Calu3 (cell line): ENCODE measurements around the gene COL21A1. TPM values are rescaled to one million over a fixed set of nuclear protein-coding genes. Genes with fewer than 3 reads are reported as not detected.

Experiments
- BruUV-seq: library from RNA; stranded (reverse); fragments of 400-500 nt; replicated peaks from 2 replicates; lab custom pipeline; 2021; lab: Mats Ljungman, UMichigan
- CTCF ChIA-PET: fragments of 300-600 bp; sonication (Branson Sonifier 250); formaldehyde crosslinking; loops from one replicate; lab custom pipeline; 2022; ENCODE audit warnings: antibody characterized with exemption; lab: Charles Lee
- DNase-seq: peaks from one replicate; pipeline ENCODE4 v3.0.0; 2022
- H3K27ac Mint-ChIP-seq: one replicate; pipeline ENCODE4 v1.8.0; 2022; ENCODE audit warnings: mixed read lengths; ENCODE audit not compliant: unreplicated experiment
- H3K27me3 Mint-ChIP-seq: one replicate; pipeline ENCODE4 v1.8.0; 2022; ENCODE audit warnings: mixed read lengths; ENCODE audit not compliant: unreplicated experiment
- H3K36me3 Mint-ChIP-seq: one replicate; pipeline ENCODE4 v1.8.0; 2022; ENCODE audit warnings: mild to moderate bottlenecking, moderate library complexity, mixed read lengths; ENCODE audit not compliant: insufficient read depth, unreplicated experiment
- H3K4me1 Mint-ChIP-seq: one replicate; pipeline ENCODE4 v1.8.0; 2022; ENCODE audit warnings: mild to moderate bottlenecking, low read depth, mixed read lengths; ENCODE audit not compliant: unreplicated experiment
- H3K4me3 Mint-ChIP-seq: one replicate; pipeline ENCODE4 v1.8.0; 2022; ENCODE audit warnings: mild to moderate bottlenecking, low read depth, moderate library complexity, mixed read lengths; ENCODE audit not compliant: unreplicated experiment
- H3K9me3 Mint-ChIP-seq: one replicate; pipeline ENCODE4 v1.8.0; 2022; ENCODE audit warnings: low read depth, mixed read lengths; ENCODE audit not compliant: unreplicated experiment
- intact Hi-C: fragments of 100-400 bp; cut with micrococcal nuclease; formaldehyde crosslinking; loops from one replicate; pipeline ENCODE4 v1.10.0; 2022; ENCODE audit not compliant: unreplicated experiment
- total RNA-seq: library from RNA; stranded (reverse); gene quantifications from 2 replicates; pipeline ENCODE4 v1.2.3, GENCODE V29; 2022
- TF ChIP-seq, protein P1 (sequence below): fragments of 200-600 bp; IDR thresholded peaks from one replicate; pipeline ENCODE4 v1.8.0; 2022; ENCODE audit warnings: antibody characterized with exemption; ENCODE audit not compliant: unreplicated experiment

The COL21A1 gene
- total RNA-seq, 1 experiment from 2014 or later: 1.8 TPM

DNA sequence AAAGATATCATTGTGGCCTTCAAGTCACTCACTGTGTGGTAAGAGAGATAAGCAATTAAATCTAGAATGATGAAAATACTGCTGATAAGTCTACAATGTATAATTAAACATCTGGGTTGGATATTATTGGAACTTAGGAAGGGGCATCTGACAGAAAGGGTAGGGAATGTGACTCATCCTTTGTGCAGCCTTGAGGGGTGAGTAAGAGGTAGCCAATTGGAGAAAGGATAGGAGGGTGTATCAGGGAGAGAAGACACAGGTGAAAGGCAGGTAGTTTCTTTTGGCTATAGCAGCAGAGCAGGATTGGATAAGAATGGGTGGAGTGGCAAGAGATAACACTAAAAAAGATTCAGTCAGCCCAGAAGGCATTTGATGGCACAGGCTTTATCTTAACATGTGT, 182.0 kb downstream of the COL21A1 start:
- CTCF ChIA-PET: no interaction called here
- no TSS peak for BruUV-seq
- Mint-ChIP-seq H3K36me3 (no peaks in the 10 kb centered on the region), H3K9me3 (no peaks in the 10 kb centered on the region), H3K27ac (no peak overlapping the region), H3K4me1 (peaks cover 10% of the 10 kb centered on the region), H3K4me3 (no peak overlapping the region), H3K27me3 (no peaks in the 10 kb centered on the region)
- no peak for DNase-seq
- intact Hi-C loops: no loop called here
- TF ChIP-seq, protein P1, sequence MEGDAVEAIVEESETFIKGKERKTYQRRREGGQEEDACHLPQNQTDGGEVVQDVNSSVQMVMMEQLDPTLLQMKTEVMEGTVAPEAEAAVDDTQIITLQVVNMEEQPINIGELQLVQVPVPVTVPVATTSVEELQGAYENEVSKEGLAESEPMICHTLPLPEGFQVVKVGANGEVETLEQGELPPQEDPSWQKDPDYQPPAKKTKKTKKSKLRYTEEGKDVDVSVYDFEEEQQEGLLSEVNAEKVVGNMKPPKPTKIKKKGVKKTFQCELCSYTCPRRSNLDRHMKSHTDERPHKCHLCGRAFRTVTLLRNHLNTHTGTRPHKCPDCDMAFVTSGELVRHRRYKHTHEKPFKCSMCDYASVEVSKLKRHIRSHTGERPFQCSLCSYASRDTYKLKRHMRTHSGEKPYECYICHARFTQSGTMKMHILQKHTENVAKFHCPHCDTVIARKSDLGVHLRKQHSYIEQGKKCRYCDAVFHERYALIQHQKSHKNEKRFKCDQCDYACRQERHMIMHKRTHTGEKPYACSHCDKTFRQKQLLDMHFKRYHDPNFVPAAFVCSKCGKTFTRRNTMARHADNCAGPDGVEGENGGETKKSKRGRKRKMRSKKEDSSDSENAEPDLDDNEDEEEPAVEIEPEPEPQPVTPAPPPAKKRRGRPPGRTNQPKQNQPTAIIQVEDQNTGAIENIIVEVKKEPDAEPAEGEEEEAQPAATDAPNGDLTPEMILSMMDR: no peak

DNA sequence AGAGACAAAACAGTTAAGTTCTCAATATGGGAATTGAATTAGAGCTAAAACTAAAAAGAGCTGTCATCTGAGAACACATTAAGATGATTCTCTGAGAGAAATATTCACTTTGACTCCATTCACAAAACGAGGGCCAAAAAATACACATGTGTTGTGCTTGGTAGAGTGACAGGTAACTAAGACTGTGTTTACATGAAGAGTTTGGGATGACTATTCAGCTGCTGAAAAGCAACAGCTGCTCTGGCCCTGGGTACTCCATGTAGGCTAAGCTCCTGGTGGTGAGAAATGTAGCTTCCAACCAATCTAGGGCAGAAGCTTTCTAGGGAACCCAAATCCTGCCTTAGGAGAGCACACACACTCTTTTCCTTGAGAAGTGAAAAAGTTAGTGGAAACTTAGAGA, 184.5 kb downstream of the COL21A1 start:
- Mint-ChIP-seq H3K27me3 (no peaks in the 10 kb centered on the region), H3K36me3 (no peaks in the 10 kb centered on the region), H3K27ac (no peak overlapping the region), H3K4me3 (no peak overlapping the region), H3K4me1 (peaks cover 10% of the 10 kb centered on the region), H3K9me3 (no peaks in the 10 kb centered on the region)
- intact Hi-C loops: no loop called here
- TF ChIP-seq, protein P1: no peak
- DNase-seq: no peak
- CTCF ChIA-PET: no interaction called here
- BruUV-seq: no TSS peak

DNA sequence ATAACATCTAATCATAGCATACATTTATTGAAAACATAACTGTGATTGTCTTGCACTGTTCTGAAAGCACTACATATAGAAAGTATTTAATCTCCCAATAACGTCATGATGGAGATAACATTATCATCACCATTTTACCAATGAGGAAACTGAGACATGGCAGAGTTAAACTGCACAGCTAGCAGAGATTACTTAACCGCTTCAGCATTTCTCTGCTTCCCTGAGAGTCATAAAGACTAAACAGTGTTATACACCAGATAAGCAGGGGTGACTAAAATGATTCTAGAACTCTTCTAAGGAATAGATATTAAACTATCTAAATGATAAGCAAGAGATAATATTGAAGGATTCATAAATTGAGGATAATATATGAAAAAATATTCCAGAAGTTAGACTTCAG, 188.7 kb downstream of the COL21A1 start:
- no peaks in the 10 kb centered on the region for H3K36me3 Mint-ChIP-seq
- TF ChIP-seq, protein P1: no peak
- intact Hi-C loops: no loop called here
- H3K4me1 Mint-ChIP-seq: no peaks in the 10 kb centered on the region
- CTCF ChIA-PET: no interaction called here
- H3K27me3 Mint-ChIP-seq: no peaks in the 10 kb centered on the region
- DNase-seq: no peak
- H3K9me3 Mint-ChIP-seq: no peaks in the 10 kb centered on the region
- H3K4me3 Mint-ChIP-seq: no peak overlapping the region
- BruUV-seq: no TSS peak
- H3K27ac Mint-ChIP-seq: no peak overlapping the region

DNA sequence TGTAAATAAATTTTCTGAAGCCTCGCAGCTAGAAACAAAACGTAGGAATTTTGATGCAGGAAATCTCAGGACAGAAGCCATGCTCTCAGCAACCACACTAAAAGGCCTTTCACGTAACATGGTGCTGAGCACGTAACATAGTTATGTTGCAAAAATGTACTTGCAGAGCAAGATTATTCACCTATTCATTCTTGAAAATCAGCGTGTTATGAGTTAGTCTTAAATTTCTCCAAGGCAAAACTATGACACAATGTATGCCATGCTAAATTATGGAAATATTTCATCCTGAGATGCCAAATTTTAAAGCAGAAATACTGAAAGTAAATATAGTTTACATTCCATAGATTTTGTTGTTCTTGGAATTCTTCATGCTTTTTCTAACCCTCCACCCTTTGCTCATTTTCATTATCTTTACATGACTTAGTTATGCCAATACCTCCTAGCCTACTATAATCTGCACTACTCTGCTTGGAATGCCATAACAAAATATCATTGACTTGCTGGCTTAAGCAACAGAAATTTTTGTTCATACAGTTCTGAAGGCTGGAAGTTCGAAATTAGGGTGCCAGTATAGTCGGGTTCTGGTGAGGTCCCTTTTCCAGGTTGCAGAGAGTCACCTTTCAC, 192.2 kb downstream of the COL21A1 start:
- no peak for DNase-seq
- H3K36me3 Mint-ChIP-seq: no peaks in the 10 kb centered on the region
- H3K27me3 Mint-ChIP-seq: no peaks in the 10 kb centered on the region
- TF ChIP-seq, protein P1: no peak
- no peaks in the 10 kb centered on the region for H3K4me1 Mint-ChIP-seq
- no peak overlapping the region for H3K4me3 Mint-ChIP-seq
- no TSS peak for BruUV-seq
- CTCF ChIA-PET: no interaction called here
- H3K9me3 Mint-ChIP-seq: no peaks in the 10 kb centered on the region
- H3K27ac Mint-ChIP-seq: no peak overlapping the region
- intact Hi-C loops: no loop called here
